Chondrocyte (in vitro differentiated cells): ENCODE results near the gene PCDHA3. TPM values are rescaled to one million over a fixed set of nuclear protein-coding genes. Genes with fewer than 3 reads are reported as not detected.
"Not testable (repeated sequence)": the region's sequence is repeated elsewhere in the genome, so short reads cannot be mapped to it uniquely, and the experiment has no call there.

Experiments
- DNase-seq: peaks from one replicate; pipeline ENCODE4 v3.0.0; 2021; ENCODE audit warnings: mixed read lengths, low spot score
- H3K27ac Mint-ChIP-seq: one replicate; pipeline ENCODE4 v1.8.0; 2021; ENCODE audit warnings: mild to moderate bottlenecking, moderate library complexity, mixed read lengths; ENCODE audit not compliant: unreplicated experiment
- H3K27me3 Mint-ChIP-seq: 2 replicates; pipeline ENCODE4 v1.8.0; 2021; ENCODE audit warnings: low read depth, mixed read lengths
- H3K36me3 Mint-ChIP-seq: 2 replicates; pipeline ENCODE4 v1.8.0; 2021; ENCODE audit warnings: low read depth, mixed read lengths
- H3K4me1 Mint-ChIP-seq: 2 replicates; pipeline ENCODE4 v1.8.0; 2021; ENCODE audit warnings: low read depth, mild to moderate bottlenecking, mixed read lengths
- H3K4me3 Mint-ChIP-seq: one replicate; pipeline ENCODE4 v1.8.0; 2021; ENCODE audit warnings: mild to moderate bottlenecking, moderate library complexity, mixed read lengths; ENCODE audit not compliant: unreplicated experiment
- H3K9me3 Mint-ChIP-seq: 2 replicates; pipeline ENCODE4 v1.8.0; 2021; ENCODE audit warnings: low read depth, mixed read lengths
- total RNA-seq: library from RNA; stranded (reverse); gene quantifications from 3 replicates; pipeline ENCODE4 v1.2.1, GENCODE V29; 2021
- TF ChIP-seq, protein P1 (sequence below): fragments of 200-600 bp; sonication (generic); IDR thresholded peaks from 2 replicates; pipeline ENCODE4 v1.5.0; 2021; ENCODE audit warnings: antibody characterized with exemption, mild to moderate bottlenecking, moderate library complexity

PCDHA3 gene
- total RNA-seq, 1 donor from 2014 or later: 0.20 TPM

DNA sequence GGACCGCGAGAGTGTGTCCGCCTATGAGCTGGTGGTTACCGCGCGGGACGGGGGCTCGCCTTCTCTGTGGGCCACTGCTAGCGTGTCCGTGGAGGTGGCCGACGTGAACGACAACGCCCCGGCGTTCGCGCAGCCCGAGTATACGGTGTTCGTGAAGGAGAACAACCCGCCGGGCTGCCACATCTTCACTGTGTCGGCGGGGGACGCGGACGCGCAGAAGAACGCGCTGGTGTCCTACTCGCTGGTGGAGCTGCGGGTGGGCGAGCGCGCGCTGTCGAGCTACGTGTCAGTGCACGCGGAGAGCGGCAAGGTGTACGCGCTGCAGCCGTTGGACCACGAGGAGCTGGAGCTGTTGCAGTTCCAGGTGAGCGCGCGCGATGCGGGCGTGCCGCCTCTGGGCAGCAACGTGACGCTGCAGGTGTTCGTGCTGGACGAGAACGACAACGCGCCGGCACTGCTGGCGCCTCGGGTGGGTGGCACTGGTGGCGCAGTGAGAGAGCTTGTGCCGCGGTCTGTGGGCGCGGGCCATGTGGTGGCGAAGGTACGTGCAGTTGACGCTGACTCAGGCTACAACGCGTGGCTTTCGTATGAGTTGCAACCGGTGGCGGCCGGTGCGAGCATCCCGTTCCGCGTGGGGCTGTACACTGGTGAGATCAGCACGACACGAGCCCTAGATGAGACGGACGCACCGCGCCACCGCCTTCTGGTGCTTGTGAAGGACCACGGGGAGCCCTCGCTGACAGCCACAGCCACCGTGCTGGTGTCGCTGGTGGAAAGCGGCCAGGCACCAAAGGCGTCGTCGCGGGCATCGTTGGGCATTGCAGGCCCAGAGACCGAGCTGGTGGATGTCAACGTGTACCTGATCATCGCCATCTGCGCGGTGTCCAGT is 35.0 kb downstream of the PCDHA3 start:
- Mint-ChIP-seq H3K27me3 (no peaks in the 10 kb centered on the region), H3K4me1 (peaks cover 6% of the 10 kb centered on the region), H3K36me3 (peaks cover 16% of the 10 kb centered on the region), H3K9me3 (peaks cover 18% of the 10 kb centered on the region), H3K27ac (no peak overlapping the region), H3K4me3 (no peak overlapping the region)
- TF ChIP-seq, protein P1, sequence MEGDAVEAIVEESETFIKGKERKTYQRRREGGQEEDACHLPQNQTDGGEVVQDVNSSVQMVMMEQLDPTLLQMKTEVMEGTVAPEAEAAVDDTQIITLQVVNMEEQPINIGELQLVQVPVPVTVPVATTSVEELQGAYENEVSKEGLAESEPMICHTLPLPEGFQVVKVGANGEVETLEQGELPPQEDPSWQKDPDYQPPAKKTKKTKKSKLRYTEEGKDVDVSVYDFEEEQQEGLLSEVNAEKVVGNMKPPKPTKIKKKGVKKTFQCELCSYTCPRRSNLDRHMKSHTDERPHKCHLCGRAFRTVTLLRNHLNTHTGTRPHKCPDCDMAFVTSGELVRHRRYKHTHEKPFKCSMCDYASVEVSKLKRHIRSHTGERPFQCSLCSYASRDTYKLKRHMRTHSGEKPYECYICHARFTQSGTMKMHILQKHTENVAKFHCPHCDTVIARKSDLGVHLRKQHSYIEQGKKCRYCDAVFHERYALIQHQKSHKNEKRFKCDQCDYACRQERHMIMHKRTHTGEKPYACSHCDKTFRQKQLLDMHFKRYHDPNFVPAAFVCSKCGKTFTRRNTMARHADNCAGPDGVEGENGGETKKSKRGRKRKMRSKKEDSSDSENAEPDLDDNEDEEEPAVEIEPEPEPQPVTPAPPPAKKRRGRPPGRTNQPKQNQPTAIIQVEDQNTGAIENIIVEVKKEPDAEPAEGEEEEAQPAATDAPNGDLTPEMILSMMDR: no peak
- DNase-seq: peak; percentile 92

DNA sequence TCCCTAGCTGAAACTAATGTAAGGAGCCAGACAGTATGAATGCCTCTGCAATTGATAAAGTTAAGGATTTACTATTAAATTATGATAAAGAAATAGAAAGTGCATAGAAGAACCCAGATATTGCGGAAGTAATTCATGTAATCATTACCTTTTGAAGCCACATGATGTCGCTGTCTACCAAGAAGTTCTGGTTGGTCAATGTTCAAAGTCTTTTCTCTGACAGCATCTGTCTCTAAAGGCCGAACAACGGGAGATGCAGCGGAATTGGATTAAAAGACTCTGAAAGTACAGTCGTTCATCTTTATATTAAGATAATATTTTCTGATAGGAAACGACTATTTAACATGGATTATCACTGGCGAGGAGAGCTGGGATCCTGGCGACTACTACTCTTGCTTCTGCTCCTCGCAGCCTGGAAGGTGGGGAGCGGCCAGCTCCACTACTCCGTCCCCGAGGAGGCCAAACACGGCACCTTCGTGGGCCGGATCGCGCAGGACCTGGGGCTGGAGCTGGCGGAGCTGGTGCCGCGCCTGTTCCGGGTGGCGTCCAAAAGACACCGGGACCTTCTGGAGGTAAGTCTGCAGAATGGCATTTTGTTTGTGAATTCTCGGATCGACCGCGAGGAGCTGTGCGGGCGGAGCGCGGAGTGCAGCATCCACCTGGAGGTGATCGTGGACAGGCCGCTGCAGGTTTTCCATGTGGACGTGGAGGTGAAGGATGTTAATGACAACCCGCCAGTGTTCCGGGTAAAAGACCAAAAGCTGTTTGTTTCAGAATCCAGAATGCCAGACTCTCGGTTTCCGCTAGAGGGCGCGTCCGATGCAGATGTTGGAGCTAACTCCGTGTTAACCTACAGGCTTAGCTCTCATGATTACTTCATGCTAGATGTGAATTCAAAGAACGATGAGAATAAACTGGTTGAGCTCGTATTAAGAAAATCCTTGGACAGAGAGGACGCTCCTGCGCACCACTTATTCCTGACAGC is 40.4 kb downstream of the PCDHA3 start, which contains the start of gene PCDHA8:
Gene PCDHA8, plus strand, starts transcription at position 210 of the 985 bp plus-strand sequence. Its CDS starts 135 bp downstream, at position 345.
- TF ChIP-seq, protein P1: peak; percentile 15
- Mint-ChIP-seq H3K4me3 (no peak within 1 kb of the TSS), H3K36me3 (peaks cover 9% of the 10 kb centered on the region)

DNA sequence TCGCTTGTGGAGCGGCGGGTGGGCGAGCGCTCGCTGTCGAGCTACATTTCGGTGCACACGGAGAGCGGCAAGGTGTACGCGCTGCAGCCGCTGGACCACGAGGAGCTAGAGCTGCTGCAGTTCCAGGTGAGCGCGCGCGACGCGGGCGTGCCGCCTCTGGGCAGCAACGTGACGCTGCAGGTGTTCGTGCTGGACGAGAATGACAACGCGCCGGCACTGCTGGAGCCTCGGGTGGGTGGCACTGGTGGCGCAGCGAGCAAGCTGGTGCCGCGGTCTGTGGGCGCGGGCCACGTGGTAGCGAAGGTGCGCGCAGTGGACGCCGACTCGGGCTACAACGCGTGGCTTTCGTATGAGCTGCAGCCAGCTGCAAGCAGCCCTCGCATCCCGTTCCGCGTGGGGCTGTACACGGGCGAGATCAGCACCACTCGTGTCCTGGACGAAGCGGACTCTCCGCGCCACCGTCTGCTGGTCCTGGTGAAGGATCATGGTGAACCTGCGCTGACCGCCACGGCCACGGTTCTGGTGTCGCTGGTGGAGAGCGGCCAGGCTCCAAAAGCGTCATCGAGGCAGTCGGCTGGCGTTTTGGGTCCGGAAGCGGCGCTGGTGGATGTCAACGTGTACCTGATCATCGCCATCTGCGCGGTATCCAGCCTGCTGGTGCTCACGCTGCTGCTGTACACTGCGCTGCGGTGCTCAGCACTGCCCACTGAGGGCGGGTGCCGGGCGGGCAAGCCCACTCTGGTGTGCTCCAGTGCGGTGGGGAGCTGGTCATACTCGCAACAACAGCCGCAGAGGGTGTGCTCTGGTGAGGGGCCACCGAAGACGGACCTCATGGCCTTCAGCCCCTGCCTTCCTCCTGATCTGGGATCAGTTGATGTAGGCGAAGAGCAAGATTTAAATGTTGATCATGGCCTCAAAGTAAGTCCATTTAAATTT is 42.2 kb downstream of the PCDHA3 start:
- peaks cover 11% of the 10 kb centered on the region for H3K36me3 Mint-ChIP-seq
- TF ChIP-seq, protein P1: no peak

More for the DNA sequence above, 40.4 kb downstream of the PCDHA3 start, which contains the start of gene PCDHA8:
- no peaks in the 10 kb centered on the region for H3K4me1 Mint-ChIP-seq
- no peaks in the 10 kb centered on the region for H3K27me3 Mint-ChIP-seq
- no peak within 1 kb of the TSS for H3K27ac Mint-ChIP-seq
- H3K9me3 Mint-ChIP-seq: peaks cover 10% of the 10 kb centered on the region
- no peak for DNase-seq

DNA sequence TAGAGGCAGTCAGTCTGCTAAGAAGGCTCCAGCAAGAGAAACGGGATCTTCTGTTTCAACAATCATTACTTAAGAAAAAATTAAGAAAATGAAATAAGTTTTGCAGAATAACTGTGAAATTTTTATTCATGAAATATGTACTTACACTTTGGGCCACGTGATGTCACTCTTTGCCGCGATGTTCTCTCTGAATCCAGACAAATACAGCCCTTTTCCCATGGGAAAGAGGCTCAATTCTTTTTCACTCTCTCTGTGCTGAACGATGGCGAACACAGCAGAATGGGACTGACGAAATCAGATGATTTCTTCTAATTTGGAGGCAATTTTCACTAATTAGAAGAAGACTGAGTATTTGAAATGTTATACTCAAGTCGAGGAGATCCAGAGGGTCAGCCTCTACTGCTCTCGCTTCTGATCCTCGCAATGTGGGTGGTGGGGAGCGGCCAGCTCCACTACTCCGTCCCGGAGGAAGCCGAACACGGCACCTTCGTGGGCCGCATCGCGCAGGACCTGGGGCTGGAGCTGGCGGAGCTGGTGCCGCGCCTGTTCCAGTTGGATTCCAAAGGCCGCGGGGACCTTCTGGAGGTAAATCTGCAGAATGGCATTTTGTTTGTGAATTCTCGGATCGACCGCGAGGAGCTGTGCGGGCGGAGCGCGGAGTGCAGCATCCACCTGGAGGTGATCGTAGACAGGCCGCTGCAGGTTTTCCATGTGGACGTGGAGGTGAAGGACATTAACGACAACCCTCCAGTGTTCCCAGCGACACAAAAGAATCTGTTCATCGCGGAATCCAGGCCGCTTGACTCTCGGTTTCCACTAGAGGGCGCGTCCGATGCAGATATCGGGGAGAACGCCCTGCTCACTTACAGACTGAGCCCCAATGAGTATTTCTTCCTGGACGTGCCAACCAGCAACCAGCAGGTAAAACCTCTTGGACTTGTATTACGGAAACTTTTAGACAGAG is 47.6 kb downstream of the PCDHA3 start, which contains the start of gene PCDHA9:
Gene PCDHA9, plus strand, starts transcription at position 244 of the 964 bp plus-strand sequence. Its CDS starts 114 bp downstream, at position 358.
- H3K27ac Mint-ChIP-seq: not testable (repeated sequence)

More for the DNA sequence above, 42.2 kb downstream of the PCDHA3 start:
- peaks cover 17% of the 10 kb centered on the region for H3K9me3 Mint-ChIP-seq
- H3K27ac Mint-ChIP-seq: no peak overlapping the region
- no peak for DNase-seq
- H3K4me3 Mint-ChIP-seq: no peak overlapping the region
- no peaks in the 10 kb centered on the region for H3K4me1 Mint-ChIP-seq
- no peaks in the 10 kb centered on the region for H3K27me3 Mint-ChIP-seq

DNA sequence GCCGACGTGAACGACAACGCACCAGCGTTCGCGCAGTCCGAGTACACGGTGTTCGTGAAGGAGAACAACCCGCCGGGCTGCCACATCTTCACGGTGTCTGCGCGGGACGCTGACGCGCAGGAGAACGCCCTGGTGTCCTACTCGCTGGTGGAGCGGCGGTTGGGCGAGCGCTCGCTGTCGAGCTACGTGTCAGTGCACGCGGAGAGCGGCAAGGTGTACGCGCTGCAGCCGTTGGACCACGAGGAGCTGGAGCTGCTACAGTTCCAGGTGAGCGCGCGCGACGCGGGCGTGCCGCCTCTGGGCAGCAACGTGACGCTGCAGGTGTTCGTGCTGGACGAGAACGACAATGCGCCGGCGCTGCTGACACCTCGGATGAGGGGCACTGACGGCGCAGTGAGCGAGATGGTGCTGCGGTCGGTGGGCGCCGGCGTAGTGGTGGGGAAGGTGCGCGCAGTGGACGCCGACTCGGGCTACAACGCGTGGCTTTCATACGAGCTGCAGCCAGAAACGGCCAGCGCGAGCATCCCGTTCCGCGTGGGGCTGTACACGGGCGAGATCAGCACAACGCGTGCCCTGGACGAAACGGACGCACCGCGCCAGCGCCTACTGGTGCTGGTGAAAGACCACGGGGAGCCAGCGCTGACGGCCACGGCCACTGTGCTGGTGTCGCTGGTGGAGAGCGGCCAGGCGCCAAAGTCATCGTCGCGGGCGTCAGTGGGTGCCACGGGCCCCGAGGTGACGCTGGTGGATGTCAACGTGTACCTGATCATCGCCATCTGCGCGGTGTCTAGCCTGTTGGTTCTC is 49.2 kb downstream of the PCDHA3 start:
- not testable (repeated sequence) for H3K4me1 Mint-ChIP-seq, H3K27me3 Mint-ChIP-seq, H3K4me3 Mint-ChIP-seq, H3K27ac Mint-ChIP-seq, H3K36me3 Mint-ChIP-seq, DNase-seq, H3K9me3 Mint-ChIP-seq

More for the DNA sequence above, 47.6 kb downstream of the PCDHA3 start, which contains the start of gene PCDHA9:
- H3K27me3 Mint-ChIP-seq, H3K36me3 Mint-ChIP-seq, DNase-seq, H3K9me3 Mint-ChIP-seq, H3K4me1 Mint-ChIP-seq: not testable (repeated sequence)
- peak within 1 kb of the TSS; percentile 52 for H3K4me3 Mint-ChIP-seq
